Thyroid gland (tissue), 4 donors: Measurements from ENCODE around the gene RPL21.

ENCODE experiments used
- CTCF ChIP-seq, 6 experiments: fragments of 200-600 bp in 3 of 6; fragments of 450-650 bp in 3 of 6; sonication (generic) in 3 of 6; IDR thresholded peaks; one replicate each; pipeline ENCODE4 v1.5.1; 2016 to 2019; ENCODE audit warnings: antibody characterized with exemption in 6 of 6, mild to moderate bottlenecking in 2 of 6, inconsistent platforms in 1 of 6, moderate library complexity in 1 of 6
- POLR2A ChIP-seq, 2 donors: fragments of 450-650 bp; IDR thresholded peaks; one replicate each; pipeline ENCODE4 v1.6.1; 2017; ENCODE audit warnings: antibody characterized with exemption in 2 of 2, mild to moderate bottlenecking in 2 of 2, moderate library complexity in 1 of 2

GRCh38 chr13:27211271-27211670, 40.1 kb upstream of the RPL21 start:
- TF ChIP-seq CTCF (IDR thresholded peaks at IDR 0.05) (no peak), POLR2A (IDR thresholded peaks at IDR 0.05) (no peak)
